Stimulated activated naive CD8-positive, alpha-beta T cell treated with anti-CD3 and anti-CD28 coated beads, Interleukin-15, Interleukin-2, amounts not matched to agents 100 ng/mL and 50 ng/mL, for 24 hours (primary cell): ENCODE results near the gene MAP7.
"Not testable (repeated sequence)": the region's sequence is repeated elsewhere in the genome, so short reads cannot be mapped to it uniquely, and the experiment has no call there.

Experiments
- H3K27ac Mint-ChIP-seq: one replicate; pipeline ENCODE4 v1.8.0; 2021; ENCODE audit warnings: mild to moderate bottlenecking, mixed read lengths
- H3K27me3 Mint-ChIP-seq: one replicate; pipeline ENCODE4 v1.8.0; 2021; ENCODE audit warnings: mixed read lengths
- H3K36me3 Mint-ChIP-seq: one replicate; pipeline ENCODE4 v1.8.0; 2021; ENCODE audit warnings: low read depth, mixed read lengths
- H3K4me1 Mint-ChIP-seq: one replicate; pipeline ENCODE4 v1.8.0; 2021; ENCODE audit warnings: low read depth, mixed read lengths
- H3K4me3 Mint-ChIP-seq: one replicate; pipeline ENCODE4 v1.8.0; 2021; ENCODE audit warnings: mild to moderate bottlenecking, mixed read lengths
- H3K9me3 Mint-ChIP-seq: one replicate; pipeline ENCODE4 v1.8.0; 2021; ENCODE audit warnings: mixed read lengths

MAP7 gene

DNA sequence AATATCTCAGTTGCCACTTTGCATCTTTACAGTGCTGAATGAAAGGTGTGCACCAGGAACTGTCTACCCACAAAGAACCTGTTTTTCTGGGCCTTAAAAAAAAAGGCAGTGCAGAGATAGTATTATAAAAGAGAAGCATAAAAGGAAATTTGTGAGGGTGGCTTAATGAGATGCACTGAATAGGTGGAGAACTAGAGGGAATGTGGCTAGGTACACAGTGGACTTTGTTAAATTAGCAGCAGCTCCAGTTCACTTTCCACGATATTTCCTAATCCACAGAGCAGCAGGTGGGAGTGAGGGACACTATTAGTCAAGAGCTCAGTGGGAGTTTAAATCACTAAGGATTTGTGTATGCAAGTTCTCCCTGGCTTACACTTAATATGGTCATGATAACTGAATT lies 38.8 kb downstream of the MAP7 start:
- no peaks in the 10 kb centered on the region for H3K9me3 Mint-ChIP-seq
- peaks cover 4% of the 10 kb centered on the region for H3K27me3 Mint-ChIP-seq
- H3K4me1 Mint-ChIP-seq, result peaks cover 20% of the 10 kb centered on the region
- H3K27ac Mint-ChIP-seq, result no peak overlapping the region
- no peaks in the 10 kb centered on the region for H3K36me3 Mint-ChIP-seq
- H3K4me3 Mint-ChIP-seq, result no peak overlapping the region

DNA sequence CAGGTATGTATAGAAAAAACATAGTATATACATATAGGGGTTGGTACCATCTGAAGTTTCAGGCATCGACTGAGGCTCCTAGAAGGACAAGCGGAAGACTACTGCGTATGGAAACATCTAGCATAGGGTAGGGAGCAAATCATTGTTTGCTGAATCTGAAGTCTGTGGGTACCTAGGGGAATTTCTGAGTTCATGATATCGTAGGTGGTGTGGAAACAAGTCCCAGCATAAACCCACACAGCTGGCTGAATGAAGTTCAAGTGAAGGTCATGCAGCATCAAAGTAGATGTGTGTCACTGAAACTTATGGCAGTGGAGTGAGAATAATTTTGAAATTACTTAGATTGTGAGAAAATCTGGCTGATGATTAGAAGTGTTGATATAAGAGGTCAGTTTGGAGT lies 39.4 kb downstream of the MAP7 start:
- Mint-ChIP-seq H3K9me3 (no peaks in the 10 kb centered on the region), H3K27ac (peak overlapping the region; percentile 24), H3K27me3 (peaks cover 4% of the 10 kb centered on the region), H3K4me3 (no peak overlapping the region), H3K36me3 (no peaks in the 10 kb centered on the region), H3K4me1 (peaks cover 20% of the 10 kb centered on the region)

DNA sequence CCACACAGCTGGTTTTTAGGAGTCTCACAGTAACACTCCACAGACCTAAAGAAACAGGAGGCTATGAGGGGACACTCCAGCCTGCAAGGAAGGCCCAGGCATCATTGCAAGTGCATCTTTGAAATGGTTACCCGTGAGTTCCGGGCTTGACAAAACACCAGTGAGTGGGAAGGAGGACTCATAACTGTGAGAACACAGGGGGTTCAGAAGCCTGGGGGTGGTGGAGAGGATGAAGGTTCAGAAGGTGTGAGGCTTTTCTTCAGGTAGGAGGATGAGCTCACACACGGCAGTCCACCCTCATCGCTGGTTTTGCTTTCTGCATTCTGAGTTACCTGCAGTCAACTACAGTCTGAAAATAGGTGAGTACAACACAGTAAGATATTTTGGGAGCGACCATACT lies 39.9 kb downstream of the MAP7 start:
- Mint-ChIP-seq H3K27ac (peak overlapping the region; percentile 79), H3K4me3 (no peak overlapping the region), H3K4me1 (peaks cover 20% of the 10 kb centered on the region), H3K27me3 (peaks cover 4% of the 10 kb centered on the region), H3K9me3 (no peaks in the 10 kb centered on the region), H3K36me3 (no peaks in the 10 kb centered on the region)

DNA sequence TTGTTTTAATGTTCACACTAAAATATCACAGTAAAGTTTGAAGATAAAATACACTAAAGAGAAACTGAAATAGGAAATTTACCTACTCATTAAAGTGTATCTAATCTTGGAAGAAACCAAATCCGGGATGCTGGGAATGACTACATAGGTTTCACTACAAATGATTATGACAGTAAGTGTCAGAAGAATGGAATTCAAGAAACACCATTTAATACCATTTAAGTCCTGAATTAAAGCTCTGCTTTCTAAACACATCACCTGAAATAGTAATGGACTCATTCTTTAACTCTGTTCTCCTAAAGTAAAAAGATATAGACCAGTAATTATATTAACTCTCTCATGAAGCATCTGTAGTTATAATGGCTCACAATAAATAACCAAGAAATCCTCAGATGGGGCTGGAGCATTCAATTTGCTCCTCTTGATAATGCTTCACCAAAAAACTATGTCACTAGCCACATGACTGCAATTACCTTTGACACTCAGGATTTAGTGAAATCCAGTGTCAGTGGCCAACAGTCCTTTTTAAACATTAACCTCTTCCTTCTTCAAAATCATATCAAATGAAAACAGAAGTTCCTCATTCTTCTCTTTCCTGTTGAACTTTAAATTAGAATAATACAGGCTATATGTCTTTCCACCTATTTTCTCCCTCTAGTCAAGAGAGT lies 41.4 kb downstream of the MAP7 start:
- H3K36me3 Mint-ChIP-seq, result no peaks in the 10 kb centered on the region
- no peak overlapping the region for H3K4me3 Mint-ChIP-seq
- H3K27ac Mint-ChIP-seq, result no peak overlapping the region
- H3K9me3 Mint-ChIP-seq, result no peaks in the 10 kb centered on the region
- H3K27me3 Mint-ChIP-seq, result peaks cover 4% of the 10 kb centered on the region
- H3K4me1 Mint-ChIP-seq, result peaks cover 20% of the 10 kb centered on the region

DNA sequence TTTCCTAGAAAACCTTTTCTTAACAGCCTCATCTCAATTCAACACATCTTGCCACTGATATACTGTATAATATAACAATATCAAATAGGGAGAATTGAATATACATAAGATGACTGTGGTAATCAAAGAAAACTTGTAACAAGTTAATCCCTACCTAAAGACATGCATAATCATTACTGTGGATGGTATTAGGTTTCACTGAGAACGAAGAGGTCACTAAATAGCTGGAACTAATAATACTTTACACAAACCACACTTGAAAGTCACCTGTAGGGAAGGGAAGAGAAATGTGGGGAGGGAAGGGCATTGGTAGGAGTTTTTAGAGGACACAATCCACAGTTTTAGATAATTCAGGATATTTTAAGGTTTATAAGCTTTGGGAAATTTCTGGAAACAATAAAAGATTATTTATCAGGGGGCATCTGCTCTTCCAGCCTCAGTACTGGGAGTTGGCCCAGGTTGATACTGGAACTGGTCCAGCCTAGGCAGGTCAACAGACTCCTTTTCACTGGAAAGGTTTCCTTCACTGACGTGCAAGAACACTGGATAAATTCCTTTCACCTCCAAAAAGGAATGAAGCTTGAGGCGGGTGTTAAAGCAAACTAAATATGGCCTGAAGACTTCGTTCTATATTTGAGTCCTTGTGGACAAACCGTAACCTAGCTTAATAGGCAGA lies 44.0 kb downstream of the MAP7 start:
- no peaks in the 10 kb centered on the region for H3K9me3 Mint-ChIP-seq

DNA sequence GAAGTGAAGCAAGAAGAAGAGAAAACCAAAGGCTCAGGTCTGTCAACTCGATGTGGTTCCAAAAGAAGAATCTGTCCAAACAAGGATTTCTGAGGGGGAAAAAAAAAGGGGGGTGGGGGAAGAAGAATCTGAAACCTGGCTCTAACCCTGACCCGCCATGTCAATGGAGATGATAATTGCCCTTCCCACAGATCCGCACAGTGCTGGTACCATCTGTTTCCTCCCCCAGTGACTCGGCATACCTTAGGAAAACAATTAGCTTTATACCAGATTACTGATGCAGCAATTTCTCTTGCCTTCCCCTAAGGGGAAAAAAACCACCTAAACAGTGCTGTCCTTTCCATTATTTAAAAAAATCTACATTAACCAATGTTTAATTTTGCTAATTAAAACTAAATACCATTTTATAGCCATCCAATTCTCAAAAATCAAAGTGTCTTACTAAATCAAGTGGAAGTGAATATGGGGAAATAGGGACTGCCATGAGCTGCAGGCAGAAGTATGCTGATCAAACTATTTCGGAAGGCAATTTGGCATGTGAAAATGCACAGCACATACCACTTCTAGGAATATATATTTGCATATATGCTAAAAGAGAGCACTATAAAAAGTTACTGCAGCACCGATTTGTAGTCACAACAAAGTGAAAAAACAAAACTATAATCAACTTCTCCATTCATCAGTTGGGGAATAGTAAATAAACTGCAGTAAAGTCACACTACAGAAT lies 46.8 kb downstream of the MAP7 start:
- Mint-ChIP-seq H3K9me3 (no peaks in the 10 kb centered on the region), H3K27me3 (peaks cover 3% of the 10 kb centered on the region), H3K36me3 (no peaks in the 10 kb centered on the region), H3K27ac (no peak overlapping the region), H3K4me1 (peaks cover 6% of the 10 kb centered on the region), H3K4me3 (no peak overlapping the region)

More for the DNA sequence above, 44.0 kb downstream of the MAP7 start:
- H3K36me3 Mint-ChIP-seq, result no peaks in the 10 kb centered on the region
- no peak overlapping the region for H3K27ac Mint-ChIP-seq
- no peak overlapping the region for H3K4me3 Mint-ChIP-seq
- peaks cover 3% of the 10 kb centered on the region for H3K27me3 Mint-ChIP-seq
- peaks cover 21% of the 10 kb centered on the region for H3K4me1 Mint-ChIP-seq

DNA sequence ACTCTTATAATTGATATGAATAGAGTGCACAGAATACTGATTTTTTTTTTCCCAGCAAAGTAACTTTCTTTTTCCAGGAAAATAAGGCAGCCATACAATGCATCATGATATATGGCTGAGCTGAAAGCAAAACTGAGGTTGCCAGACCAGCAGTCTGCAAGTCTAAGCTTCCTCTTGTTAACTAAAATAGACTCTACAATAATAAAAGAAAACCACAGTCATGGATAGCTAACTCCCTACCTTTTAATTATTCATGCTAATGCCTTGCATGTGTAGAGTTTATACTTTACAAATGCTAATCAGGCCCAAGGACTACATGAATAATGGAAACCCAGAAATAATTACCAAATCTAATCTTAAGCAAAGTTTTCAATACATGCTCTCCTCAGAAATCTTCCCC lies 47.4 kb downstream of the MAP7 start:
- Mint-ChIP-seq H3K27ac (no peak overlapping the region), H3K27me3 (peaks cover 3% of the 10 kb centered on the region), H3K9me3 (no peaks in the 10 kb centered on the region), H3K4me3 (no peak overlapping the region), H3K4me1 (peaks cover 6% of the 10 kb centered on the region), H3K36me3 (no peaks in the 10 kb centered on the region)

DNA sequence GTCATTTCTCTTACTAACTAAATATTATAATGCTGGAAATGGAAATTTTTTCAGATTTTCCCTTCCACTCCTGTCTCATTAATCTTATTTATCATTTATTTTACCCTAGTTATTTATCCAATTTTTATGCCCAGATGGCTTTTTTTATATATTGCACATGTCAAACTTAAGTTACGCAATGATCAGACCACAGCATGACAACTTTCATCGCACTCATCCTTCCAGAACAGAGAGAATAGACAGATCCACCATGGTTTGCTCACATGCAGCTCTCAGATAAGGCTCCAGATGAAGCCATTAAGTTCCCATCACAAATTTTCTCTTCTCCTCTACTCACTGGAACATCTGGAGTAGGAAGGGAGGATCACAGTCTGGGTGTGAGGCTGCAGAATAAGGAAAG lies 48.7 kb downstream of the MAP7 start:
- H3K27ac Mint-ChIP-seq, result no peak overlapping the region
- no peaks in the 10 kb centered on the region for H3K36me3 Mint-ChIP-seq
- no peaks in the 10 kb centered on the region for H3K9me3 Mint-ChIP-seq
- peaks cover 3% of the 10 kb centered on the region for H3K27me3 Mint-ChIP-seq
- peaks cover 6% of the 10 kb centered on the region for H3K4me1 Mint-ChIP-seq
- no peak overlapping the region for H3K4me3 Mint-ChIP-seq

DNA sequence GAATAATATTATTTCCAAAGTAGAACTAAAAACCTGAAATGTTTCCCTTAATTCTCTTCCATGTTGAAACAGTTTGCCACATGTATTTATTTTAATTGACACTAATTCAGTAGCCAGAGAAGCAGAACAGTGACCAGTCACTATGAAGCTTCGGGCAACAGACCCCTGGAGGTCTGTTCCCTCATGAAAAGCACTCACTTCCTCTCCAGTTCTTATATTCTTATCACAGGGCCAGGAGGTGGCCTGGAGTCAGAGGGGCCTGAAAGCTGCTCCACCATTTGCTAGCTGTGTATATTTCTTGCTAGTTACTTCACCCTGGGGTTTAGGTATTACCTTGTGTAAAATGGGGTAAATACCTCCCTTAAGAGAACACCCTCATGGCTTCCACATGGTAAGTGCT lies 49.1 kb downstream of the MAP7 start:
- peaks cover 6% of the 10 kb centered on the region for H3K4me1 Mint-ChIP-seq
- H3K27me3 Mint-ChIP-seq, result peaks cover 3% of the 10 kb centered on the region
- no peak overlapping the region for H3K4me3 Mint-ChIP-seq
- H3K9me3 Mint-ChIP-seq, result no peaks in the 10 kb centered on the region
- no peak overlapping the region for H3K27ac Mint-ChIP-seq
- no peaks in the 10 kb centered on the region for H3K36me3 Mint-ChIP-seq

DNA sequence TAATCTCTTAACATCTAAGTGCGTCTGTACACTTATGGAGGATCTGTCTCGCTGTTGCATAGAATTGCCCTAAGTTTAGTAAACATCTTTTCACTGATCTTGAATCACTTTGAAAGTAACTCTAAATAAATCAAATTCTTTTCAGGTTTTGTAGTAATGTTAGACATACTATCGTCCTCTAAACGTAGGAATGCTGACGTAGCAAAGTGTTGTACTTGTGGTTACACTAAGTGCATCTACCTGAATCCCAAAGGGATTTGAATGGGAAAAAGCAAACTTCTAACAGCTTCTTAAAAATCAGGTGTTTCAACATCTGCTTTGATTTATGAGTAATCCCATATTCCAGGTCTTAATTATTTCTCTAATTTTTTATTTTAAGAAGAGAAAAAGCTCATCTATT lies 49.8 kb downstream of the MAP7 start:
- Mint-ChIP-seq H3K27ac (no peak overlapping the region), H3K36me3 (no peaks in the 10 kb centered on the region), H3K27me3 (peaks cover 3% of the 10 kb centered on the region), H3K4me1 (peaks cover 6% of the 10 kb centered on the region), H3K9me3 (no peaks in the 10 kb centered on the region), H3K4me3 (no peak overlapping the region)

DNA sequence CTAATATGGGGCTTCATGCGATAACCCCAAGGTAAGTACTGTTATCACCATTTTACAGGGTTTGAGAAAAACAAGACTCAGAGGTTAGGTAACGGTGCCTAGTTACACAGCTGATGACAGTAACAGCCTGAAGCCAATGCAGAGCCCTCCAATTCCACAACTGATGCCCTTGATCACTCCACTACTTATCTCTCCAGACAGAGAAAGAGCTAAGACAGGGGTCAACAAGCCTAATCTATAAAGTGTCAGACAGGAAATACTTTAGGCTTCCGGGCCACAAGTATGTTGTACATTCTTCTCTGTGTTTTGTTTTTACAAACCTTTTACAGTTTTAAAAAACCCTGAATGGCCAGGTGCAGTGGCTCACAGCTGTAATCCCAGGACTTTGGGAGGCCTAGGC lies 50.9 kb downstream of the MAP7 start:
- Mint-ChIP-seq H3K27ac (no peak overlapping the region), H3K4me1 (peaks cover 6% of the 10 kb centered on the region), H3K4me3 (no peak overlapping the region), H3K9me3 (no peaks in the 10 kb centered on the region), H3K27me3 (peaks cover 3% of the 10 kb centered on the region), H3K36me3 (no peaks in the 10 kb centered on the region)

DNA sequence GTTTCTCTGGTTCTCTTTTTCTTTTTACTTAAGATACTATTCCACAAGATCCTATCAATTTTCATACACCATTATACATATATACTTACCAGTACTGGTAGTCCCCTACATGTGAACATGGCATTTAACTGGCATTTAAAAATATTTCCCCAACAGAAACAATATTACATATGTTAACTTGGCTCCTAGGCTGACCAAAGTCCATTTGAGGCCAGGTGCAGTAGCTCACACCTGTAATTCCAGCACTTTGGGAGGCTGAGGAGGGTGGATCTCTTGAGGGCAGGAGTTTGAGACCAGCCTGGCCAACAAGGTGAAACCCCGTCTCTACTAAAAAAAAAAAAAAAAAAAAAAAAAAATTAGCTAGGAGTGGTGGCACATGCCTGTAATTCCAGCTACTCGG lies 53.8 kb downstream of the MAP7 start:
- not testable (repeated sequence) for H3K9me3 Mint-ChIP-seq, H3K27me3 Mint-ChIP-seq, H3K4me3 Mint-ChIP-seq, H3K27ac Mint-ChIP-seq, H3K36me3 Mint-ChIP-seq, H3K4me1 Mint-ChIP-seq

DNA sequence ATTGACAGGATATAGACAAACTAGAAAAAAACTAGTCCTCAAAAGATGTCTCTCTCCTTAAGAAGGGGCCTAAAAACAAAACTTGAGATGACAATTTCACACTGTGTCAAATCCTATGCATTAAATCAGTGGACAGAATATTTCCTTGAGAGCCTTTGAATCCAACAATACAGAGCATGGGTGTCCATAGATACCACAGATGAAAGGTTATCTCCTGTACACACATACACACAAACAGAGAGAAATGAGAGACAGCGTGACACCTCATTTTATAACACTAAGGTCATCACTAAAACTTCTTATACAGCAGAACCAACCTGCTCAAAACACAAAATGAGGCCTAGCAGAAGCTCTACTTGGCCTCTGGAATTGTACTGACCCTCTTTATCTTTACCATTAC lies 55.5 kb downstream of the MAP7 start:
- peaks cover 6% of the 10 kb centered on the region for H3K27me3 Mint-ChIP-seq
- no peaks in the 10 kb centered on the region for H3K9me3 Mint-ChIP-seq
- no peak overlapping the region for H3K27ac Mint-ChIP-seq
- H3K36me3 Mint-ChIP-seq, result no peaks in the 10 kb centered on the region
- H3K4me1 Mint-ChIP-seq, result no peaks in the 10 kb centered on the region
- H3K4me3 Mint-ChIP-seq, result no peak overlapping the region

DNA sequence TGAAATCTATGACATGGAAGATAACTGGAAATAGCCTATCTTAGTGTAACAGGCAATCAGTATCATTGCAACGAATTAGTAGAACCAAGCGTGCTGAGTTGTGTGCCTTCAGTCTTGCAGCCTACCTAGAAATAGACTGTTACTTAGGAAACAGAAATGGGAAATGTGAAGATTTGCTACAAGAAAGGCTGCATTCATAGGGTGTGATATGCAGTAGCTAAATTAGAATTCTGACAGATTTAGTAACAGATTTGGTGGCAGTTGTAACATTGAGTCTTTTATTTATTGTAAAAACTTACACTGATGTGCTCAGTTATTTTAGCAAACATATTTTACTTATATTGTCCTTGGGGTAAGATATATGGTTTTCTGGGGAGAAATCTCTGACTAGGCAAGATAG lies 56.2 kb downstream of the MAP7 start:
- Mint-ChIP-seq H3K4me3 (no peak overlapping the region), H3K36me3 (no peaks in the 10 kb centered on the region), H3K4me1 (no peaks in the 10 kb centered on the region), H3K9me3 (no peaks in the 10 kb centered on the region), H3K27ac (no peak overlapping the region), H3K27me3 (peaks cover 6% of the 10 kb centered on the region)

DNA sequence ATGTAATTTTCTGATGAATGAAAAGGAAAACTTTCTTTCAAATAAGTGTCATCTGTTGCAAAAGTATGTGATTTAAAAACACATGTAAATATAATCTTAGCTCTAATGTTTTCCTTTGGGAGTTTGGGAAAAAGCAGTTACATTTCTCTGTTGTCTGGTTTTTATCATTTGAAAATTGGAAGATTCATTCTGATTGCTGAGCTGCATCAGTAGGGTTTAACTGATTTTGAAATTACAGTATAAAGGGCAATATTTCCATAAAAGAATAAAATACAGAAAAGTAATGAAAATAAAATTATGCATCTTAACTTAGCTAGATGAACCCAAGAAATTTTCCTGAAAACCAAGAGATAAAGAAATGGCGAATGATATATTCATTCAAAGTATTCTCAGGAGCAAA lies 57.8 kb downstream of the MAP7 start:
- Mint-ChIP-seq H3K9me3 (no peaks in the 10 kb centered on the region), H3K27ac (no peak overlapping the region), H3K4me3 (no peak overlapping the region), H3K27me3 (peaks cover 6% of the 10 kb centered on the region), H3K4me1 (no peaks in the 10 kb centered on the region), H3K36me3 (no peaks in the 10 kb centered on the region)
